GM18526 (cell line): ENCODE results near the gene TOM1L2.

Experiments
- POLR2A ChIP-seq: IDR thresholded peaks from 3 replicates; pipeline ENCODE4 v1.6.1; 2011; ENCODE audit not compliant: insufficient read length; ENCODE audit errors: extremely low read depth

TOM1L2 gene

DNA sequence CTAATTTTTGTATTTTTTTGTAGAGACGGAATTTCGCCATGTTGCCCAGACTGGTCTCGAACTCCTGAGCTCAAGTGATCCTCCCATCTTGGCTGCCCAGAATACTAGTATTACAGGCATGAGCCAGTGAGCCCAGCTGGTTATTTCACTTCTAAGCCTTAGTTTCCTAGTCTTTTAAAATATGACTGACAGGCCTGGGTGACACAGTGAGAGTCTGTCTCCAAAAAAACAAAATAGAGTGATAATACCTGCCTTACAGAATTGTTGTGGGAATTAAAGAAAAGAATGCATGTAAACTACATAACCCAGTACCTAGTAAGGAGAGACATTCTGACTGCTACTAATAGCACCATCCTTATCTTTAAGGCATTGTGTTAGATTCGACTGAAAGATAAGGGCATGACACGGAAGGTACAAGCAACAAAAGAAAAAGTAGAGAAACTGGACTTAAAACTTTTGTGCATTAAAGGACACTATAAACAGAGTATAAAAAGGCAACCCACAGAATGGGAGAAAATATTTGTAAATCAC lies 11.6 kb downstream of the TOM1L2 start:
- TF ChIP-seq POLR2A = no peak

DNA sequence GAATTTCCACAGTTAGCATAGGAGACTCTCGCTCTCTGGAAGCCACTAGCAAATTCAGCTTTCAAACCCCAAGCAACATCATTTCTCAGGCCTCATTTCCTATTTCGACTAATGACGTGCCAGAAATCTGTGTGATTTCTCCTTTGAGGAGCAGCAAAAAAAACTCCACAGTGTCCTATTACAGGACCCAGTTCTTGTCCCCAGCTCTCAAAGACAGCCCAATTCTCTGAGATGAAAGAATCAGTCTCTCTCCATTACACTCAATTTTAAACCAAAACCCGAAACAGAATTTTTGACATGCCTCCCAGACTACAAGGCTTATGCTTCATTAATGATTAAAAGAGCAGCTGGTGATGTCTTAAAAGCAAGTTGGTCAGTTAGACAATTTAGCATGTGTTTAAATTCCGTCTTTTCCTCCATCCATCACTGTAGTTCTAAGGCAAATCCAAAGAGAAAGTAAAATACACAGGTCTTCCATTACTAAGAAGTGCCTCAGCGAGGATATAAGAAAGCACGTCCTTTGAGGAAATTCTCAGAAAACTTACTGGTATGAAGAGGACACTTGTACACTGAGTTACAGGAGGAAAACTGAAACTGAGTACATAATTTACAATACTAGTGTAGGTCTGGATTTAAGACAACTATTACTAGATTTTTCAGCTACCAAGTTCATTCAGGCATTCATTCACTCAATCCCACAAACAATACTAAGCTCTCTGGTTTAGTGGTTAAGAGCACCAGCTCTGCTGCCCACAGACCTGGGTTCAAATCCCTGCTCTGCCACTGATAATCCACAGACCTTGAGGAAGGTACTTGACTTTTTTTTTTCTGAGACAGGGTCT lies 12.5 kb downstream of the TOM1L2 start:
- TF ChIP-seq POLR2A = peak; percentile 25

DNA sequence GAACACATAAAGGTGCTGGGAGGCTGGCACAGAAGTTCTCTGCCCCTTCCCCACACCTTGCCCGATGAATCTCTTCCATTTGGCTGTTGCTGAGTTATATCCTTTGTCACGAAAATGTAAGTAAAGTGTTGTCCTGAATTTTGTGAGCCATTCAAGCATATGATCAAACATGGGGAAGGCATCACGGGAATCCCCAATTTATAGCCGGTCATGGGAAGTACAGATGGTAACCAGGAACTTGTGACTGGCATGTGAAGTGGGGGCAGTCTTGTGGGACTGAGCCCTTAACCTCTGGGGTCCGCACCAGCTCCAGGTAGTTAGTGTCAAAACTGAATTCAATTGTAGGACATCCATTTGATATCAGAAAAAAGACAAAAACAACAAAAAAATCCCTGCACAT lies 13.2 kb downstream of the TOM1L2 start:
- no peak for TF ChIP-seq POLR2A

DNA sequence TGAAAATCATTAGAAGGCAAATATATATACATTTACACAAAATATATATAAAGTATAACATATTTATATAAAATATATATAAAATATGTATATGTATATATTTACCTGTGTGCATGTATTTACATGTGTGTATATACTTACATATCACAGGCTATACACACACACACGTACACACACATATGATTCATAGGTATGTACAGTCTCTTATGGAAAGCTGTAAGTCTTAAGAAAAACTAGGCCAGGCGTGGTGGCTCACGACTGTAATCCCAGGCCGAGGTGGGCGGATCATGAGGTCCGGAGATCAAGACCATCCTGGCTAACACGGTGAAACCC lies 14.7 kb downstream of the TOM1L2 start:
- no peak for TF ChIP-seq POLR2A

DNA sequence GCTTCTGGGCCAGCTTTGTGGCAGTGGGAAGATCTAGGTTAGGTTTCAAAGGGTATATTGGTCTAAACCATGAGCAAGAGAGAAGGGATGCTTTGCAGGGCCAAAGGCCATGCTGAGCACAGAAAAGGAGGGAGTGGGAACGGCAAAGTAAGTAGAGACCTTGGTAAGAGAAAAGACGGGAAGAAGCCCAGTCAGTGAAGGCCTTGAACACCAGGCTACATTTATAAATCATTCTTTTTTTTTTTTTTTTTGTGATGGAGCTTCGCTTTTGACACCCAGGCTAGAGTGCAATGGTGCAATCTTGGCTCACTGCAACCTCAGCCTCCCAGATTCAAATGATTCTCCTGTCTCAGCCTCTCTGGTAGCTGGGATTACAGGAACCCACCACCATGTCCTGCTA lies 18.1 kb downstream of the TOM1L2 start:
- no peak for TF ChIP-seq POLR2A

DNA sequence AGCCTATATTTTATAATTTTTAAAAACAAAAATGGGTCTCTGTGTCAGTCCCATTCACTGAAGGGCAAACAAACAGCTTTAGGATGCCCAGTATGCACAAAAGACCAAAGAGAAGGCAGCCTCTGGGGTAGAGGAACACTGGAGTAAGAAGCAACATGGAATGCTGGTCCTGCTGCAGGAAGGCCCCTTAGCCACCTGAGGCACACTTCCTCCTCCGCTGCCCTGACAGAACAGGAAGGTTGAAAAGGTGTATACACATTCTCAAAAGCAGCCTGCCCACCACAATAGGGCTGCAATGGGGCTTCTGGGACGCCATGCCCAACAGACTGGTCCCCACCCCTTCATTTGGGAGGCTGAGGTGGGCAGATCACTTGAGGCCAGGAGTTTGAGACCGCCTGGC lies 19.5 kb downstream of the TOM1L2 start:
- no peak for TF ChIP-seq POLR2A

DNA sequence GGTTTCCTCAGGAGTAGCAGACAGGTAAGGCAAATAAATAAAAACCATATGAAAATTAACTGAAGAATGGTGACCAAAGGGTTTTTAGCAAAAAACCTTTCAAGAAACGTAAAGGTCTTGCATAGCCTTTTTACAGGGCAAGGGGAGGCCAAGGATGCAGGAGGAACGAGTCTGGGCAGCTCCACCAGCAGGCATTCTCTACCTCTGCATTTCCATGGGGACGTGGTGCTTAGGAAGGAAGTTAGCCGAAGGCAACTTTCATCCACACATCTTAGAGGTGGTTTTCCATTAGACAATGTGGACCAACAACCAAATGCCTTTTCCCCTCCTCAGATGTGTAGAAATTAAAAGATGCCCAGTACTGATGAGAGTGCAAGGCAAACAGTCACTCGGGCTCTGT lies 20.7 kb downstream of the TOM1L2 start:
- no peak for TF ChIP-seq POLR2A

DNA sequence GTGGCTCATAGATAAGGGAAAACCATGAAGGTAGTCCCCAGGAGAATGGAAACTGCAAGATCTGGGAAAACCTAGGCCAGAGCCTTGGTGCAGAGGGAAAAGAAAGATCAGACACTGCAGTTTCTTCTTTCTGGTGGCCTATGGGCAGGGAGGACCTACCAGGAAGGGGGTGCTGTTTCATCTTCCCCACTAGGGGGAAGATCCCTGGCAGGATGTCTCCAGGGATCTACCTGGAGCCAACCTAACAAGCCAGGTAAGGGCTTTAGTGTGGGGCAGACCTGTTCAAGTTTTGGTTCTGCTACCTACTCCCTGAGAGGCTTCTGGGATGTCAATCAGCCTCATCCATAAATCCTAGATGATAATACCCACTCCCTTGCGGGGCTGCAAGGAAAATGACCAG lies 21.4 kb downstream of the TOM1L2 start:
- TF ChIP-seq POLR2A = no peak

DNA sequence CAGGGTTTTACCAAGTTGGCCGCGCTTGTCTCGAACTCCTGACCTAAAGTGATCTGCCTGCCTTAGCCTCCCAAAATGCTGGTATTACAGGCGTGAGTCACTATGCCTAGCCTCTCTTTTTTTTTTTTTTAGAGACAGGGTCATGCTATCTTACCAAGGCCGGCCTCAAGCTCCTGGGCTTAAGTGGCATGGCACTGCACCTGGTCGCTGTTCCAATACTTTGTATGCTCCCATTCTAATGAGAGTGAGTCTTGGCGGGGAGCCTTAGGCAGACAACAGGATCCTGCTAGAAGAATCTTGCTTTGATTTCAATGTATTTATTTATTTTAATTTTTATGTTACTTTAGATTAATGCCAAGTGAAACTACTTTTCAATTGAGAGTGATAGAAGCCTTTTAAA lies 21.9 kb downstream of the TOM1L2 start:
- TF ChIP-seq POLR2A = no peak

DNA sequence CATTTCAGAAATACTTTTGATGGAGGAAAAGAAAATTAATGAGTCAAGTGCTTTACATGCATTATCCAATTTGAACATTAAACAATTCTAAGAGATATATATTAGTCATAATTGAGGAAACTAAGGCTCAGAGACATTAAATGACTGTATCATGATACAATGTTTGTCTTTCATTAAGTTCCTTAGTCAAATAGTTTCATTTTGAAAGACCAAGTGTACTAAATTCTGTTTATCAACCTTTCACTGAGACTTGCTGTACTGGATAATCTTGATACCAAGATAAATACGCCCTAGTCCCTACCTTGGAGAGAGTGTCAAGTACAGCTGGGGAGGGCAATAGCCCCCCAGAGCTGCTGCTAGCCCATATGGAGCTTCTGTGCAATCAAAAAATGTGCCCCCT lies 24.2 kb downstream of the TOM1L2 start:
- TF ChIP-seq POLR2A = no peak

DNA sequence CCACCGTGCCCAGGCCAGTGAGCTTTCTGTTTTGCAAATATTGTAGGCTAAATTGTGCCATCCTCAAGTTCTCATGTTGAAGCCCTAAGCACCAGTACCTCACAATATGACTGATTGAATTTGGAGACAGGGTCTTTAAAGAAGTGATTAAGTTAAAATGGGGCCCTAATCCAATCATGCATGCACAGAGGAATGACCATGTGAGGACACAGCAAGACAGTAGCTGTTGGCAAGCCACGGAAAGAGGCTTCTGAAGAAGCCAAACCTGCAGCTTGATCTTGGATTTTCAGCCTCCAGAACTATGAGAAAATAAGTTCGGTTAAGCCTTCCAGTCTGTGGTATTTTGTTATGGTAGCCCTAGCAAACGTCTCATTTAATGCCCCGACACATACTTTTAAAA lies 24.9 kb downstream of the TOM1L2 start:
- no peak for TF ChIP-seq POLR2A

DNA sequence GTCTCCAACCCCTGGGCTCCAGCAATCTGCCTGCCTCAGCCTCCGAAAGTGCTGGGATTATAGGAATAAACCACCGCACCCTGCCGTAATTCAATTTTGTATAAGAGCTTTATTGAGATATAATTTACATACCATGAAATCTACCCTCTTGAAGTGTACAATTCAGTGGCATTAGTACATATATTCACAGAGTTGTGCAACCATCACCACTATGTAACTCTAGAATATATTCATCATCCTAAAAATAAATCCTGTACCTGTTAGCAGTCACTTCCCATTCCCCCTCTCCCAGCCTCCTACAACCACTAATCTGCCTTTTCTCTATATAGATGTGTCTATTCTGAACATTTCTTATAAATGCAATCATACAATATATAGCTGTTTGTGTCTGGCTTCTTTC lies 26.1 kb downstream of the TOM1L2 start:
- no peak for TF ChIP-seq POLR2A

DNA sequence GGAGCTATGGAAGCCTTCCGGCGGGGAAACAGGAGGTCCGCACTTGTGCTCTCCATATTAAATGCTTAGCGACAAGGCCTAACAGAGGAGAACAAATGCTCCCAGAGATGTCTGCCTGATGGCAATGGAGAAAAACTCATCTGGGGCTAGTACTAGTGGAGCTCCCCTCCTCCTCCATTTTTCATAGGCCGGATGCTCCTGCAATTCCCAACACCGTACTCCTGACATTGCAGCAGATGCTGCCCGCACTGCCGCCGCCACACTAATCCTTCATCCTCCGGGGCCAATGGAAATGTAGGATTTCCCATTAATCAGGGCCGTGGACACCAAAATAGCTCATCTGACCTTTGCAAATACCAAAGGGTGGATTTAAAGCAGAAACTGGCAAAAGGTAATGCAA lies 27.5 kb downstream of the TOM1L2 start:
- TF ChIP-seq POLR2A = no peak

DNA sequence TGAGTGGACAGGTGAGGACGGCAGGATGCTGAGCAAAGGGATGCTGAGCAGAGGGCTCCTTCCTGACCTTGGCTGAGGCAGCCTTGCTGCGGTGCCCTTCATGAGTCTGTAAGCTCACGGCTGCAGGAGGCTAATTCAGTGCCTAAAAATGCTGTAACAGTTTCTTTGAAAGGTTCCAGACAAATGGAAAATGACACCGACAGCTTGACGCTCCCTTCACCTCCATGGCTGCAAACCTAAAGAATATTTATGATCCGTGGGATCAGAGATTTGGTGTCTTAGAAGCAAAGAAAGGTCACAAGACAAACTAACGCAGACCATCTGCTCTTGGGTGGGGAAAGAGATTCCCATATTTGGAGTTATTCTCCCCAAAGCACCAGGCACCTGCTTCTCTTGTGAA lies 28.0 kb downstream of the TOM1L2 start:
- TF ChIP-seq POLR2A = no peak

DNA sequence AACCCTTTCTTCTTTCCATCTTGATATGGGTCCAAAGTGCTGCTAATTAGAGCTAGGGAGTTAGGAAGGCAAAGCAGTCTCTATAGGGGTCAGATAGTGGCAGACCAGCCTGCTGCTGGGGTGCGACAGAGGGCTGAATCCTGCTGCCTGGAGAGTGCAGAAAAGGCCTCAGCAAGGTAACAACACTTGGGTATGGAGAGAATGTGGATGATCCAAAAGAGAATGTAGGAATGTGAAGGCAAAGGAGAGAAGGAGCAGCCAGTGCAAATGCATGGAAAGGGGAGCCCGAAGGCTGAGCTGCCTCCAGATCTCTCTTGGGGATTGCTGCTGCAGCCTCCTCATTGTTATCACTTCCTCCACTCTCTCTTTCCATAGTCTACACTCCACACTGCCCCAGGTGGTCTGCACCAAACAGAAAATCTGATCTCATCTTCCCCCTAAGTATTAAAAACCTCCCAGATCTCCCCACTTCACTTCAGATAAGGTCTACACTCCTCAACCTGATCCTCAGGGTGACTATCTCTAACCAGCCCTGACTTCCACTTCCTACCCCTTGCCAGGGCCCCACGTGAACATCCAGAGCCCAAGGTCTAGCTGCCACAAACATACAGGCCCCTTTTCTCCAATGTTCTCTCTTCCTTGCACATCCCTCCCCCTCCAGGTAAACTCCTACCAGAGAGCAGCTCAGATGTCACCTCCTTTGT lies 28.8 kb downstream of the TOM1L2 start:
- TF ChIP-seq POLR2A = no peak

DNA sequence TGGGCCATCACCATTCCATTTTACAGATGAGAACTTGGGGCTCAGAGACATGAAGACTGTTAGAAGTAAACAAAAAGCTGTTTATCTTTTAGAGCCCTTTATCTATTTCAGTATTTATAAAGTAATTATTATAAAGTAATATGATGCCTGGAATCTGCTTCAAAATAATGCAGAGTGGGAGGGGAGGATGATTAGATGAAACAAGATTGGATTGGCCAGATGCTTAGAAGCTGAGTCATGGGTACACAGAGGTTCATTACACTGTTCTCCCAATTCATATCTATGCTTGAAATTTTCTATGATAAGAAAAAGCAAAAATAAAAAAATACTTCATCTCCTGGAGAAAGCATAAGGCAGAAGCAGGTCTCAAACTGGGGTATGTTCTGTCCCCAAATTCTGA lies 29.4 kb downstream of the TOM1L2 start:
- no peak for TF ChIP-seq POLR2A
